Measurements from ENCODE around the gene SCAMP4. TPM values are rescaled to one million over a fixed set of nuclear protein-coding genes. Genes with fewer than 3 reads are reported as not detected.
A peak's percentile ranks its signal among the peaks of the same experiment; 100 is the strongest.

SCAMP4 gene
- total and polyA plus RNA-seq, 2 of the 13 experiments (the other 11 are each of a cell fraction or from before 2014, with no cell fraction given), result 10.7 to 13.7 TPM

DNA sequence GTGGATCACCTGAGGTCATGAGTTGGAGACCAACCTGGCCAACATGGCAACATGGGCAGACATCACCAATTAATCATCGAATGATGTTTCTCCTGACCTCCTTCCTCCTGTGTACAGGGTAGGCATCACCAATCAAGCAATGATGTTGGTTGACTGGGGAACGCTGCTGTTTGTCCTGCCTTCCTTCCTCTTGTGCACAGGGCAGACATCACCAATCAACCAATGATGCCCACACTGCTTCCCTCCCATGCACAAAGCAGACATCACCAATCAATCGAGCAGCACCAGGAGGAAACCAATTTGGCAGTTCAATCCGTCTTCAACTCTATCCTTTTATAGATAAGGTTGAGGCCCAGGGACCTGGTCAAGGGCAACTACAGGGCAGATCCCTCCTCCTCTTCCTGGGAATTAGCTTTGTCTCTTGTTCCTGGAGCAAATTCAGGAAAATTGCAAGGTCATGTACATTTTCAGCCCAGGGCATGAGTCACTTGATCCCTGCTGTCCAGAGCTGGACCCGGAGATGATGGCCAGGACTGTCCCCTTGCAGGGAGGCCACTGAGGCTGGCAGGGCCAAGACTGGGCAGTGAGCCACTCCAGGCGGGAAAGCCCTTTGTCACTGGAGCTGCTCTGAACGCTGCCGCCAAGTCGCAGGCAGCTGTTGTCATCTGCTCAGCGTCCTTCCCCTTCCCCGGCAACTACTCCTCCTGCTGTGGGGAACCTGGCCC lies 30.4 kb downstream of the SCAMP4 start (continued):
- TF ChIP-seq, protein P1, sequence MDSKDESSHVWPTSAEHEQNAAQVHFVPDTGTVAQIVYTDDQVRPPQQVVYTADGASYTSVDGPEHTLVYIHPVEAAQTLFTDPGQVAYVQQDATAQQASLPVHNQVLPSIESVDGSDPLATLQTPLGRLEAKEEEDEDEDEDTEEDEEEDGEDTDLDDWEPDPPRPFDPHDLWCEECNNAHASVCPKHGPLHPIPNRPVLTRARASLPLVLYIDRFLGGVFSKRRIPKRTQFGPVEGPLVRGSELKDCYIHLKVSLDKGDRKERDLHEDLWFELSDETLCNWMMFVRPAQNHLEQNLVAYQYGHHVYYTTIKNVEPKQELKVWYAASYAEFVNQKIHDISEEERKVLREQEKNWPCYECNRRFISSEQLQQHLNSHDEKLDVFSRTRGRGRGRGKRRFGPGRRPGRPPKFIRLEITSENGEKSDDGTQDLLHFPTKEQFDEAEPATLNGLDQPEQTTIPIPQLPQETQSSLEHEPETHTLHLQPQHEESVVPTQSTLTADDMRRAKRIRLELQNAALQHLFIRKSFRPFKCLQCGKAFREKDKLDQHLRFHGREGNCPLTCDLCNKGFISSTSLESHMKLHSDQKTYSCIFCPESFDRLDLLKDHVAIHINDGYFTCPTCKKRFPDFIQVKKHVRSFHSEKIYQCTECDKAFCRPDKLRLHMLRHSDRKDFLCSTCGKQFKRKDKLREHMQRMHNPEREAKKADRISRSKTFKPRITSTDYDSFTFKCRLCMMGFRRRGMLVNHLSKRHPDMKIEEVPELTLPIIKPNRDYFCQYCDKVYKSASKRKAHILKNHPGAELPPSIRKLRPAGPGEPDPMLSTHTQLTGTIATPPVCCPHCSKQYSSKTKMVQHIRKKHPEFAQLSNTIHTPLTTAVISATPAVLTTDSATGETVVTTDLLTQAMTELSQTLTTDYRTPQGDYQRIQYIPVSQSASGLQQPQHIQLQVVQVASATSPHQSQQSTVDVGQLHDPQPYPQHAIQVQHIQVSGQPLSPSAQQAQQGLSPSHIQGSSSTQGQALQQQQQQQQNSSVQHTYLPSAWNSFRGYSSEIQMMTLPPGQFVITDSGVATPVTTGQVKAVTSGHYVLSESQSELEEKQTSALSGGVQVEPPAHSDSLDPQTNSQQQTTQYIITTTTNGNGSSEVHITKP (CRISPR knock-in tag; IDR thresholded peaks at IDR 0.05; ENCODE audit: low read depth), result no peak
- TF ChIP-seq TCF7 (IDR thresholded peaks at IDR 0.05; ENCODE audit: low read depth) (no peak), HNRNPK (IDR thresholded peaks at IDR 0.05; ENCODE audit: low read depth, low read length, poor library complexity, severe bottlenecking) (no peak), SMAD3 (CRISPR knock-in tag; IDR thresholded peaks at IDR 0.05) (no peak), GABPB1 (CRISPR knock-in tag; IDR thresholded peaks at IDR 0.05) (peak; percentile 5; the same call in 1 of the 2 replicates), CC2D1A (CRISPR knock-in tag; IDR thresholded peaks at IDR 0.05) (no peak), RFXAP (CRISPR knock-in tag; IDR thresholded peaks at IDR 0.05; ENCODE audit: borderline replicate concordance) (no peak), TCF7L2 (IDR thresholded peaks at IDR 0.05; ENCODE audit: low read depth, low read length) (no peak), JDP2 (CRISPR knock-in tag; IDR thresholded peaks at IDR 0.05; ENCODE audit: borderline replicate concordance) (no peak), ZNF670 (CRISPR knock-in tag; IDR thresholded peaks at IDR 0.05; ENCODE audit: borderline replicate concordance) (no peak), U2AF2 (IDR thresholded peaks at IDR 0.05; ENCODE audit: low read depth, low read length) (no peak), ZNF205 (CRISPR knock-in tag; IDR thresholded peaks at IDR 0.05) (no peak), MAFK (conservative IDR thresholded peaks at IDR 0.05 in 1 of 2, IDR thresholded peaks at IDR 0.05 in 1 of 2; ENCODE audit: low read length in 2 of 2) (peak; percentile 75 to 90), MBNL3 (CRISPR knock-in tag; conservative IDR thresholded peaks at IDR 0.05) (no peak), ZFP36L1 (CRISPR knock-in tag; IDR thresholded peaks at IDR 0.05) (no peak), KDM2A (CRISPR knock-in tag; IDR thresholded peaks at IDR 0.05; ENCODE audit: borderline replicate concordance, low read depth) (no peak), POGZ (CRISPR knock-in tag; IDR thresholded peaks at IDR 0.05) (no peak), ATAD3A (CRISPR knock-in tag; IDR thresholded peaks at IDR 0.05) (no peak), REPIN1 (CRISPR knock-in tag; IDR thresholded peaks at IDR 0.05; ENCODE audit: borderline replicate concordance, low read depth) (no peak), NR2F2 (IDR thresholded peaks at IDR 0.05; ENCODE audit: borderline replicate concordance, low read depth) (no peak), SP140L (CRISPR knock-in tag; IDR thresholded peaks at IDR 0.05; ENCODE audit: borderline replicate concordance) (no peak), ZNF615 (CRISPR knock-in tag; IDR thresholded peaks at IDR 0.05; ENCODE audit: borderline replicate concordance) (no peak)
- TF ChIP-seq, protein P2, sequence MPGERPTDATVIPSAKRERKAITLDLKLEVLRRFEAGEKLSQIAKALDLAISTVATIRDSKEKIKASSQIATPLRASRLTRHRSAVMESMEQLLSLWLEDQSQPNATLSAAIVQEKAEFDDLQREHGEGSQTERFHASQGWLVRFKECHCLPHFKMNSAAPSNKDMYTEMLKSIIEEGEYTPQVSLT (CRISPR knock-in tag; IDR thresholded peaks at IDR 0.05; ENCODE audit: borderline replicate concordance, low read depth), result no peak
- TF ChIP-seq, protein P3, sequence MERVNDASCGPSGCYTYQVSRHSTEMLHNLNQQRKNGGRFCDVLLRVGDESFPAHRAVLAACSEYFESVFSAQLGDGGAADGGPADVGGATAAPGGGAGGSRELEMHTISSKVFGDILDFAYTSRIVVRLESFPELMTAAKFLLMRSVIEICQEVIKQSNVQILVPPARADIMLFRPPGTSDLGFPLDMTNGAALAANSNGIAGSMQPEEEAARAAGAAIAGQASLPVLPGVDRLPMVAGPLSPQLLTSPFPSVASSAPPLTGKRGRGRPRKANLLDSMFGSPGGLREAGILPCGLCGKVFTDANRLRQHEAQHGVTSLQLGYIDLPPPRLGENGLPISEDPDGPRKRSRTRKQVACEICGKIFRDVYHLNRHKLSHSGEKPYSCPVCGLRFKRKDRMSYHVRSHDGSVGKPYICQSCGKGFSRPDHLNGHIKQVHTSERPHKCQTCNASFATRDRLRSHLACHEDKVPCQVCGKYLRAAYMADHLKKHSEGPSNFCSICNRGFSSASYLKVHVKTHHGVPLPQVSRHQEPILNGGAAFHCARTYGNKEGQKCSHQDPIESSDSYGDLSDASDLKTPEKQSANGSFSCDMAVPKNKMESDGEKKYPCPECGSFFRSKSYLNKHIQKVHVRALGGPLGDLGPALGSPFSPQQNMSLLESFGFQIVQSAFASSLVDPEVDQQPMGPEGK (CRISPR knock-in tag; IDR thresholded peaks at IDR 0.05), result no peak
- TF ChIP-seq, protein P4, sequence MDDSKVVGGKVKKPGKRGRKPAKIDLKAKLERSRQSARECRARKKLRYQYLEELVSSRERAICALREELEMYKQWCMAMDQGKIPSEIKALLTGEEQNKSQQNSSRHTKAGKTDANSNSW (CRISPR knock-in tag; IDR thresholded peaks at IDR 0.05; ENCODE audit: borderline replicate concordance), result no peak

Data from HepG2 (cell line).